C4-2B (cell line): ENCODE measurements around the gene MYD88.

ENCODE experiments used
- H3K27ac ChIP-seq: fragments of 450-650 bp; 2 replicates; pipeline ENCODE4 v1.5.1; 2017
- ZFX ChIP-seq: fragments of 450-650 bp; IDR thresholded peaks from 2 replicates; pipeline ENCODE4 v1.6.1; 2017
- TF ChIP-seq, protein P1 (sequence below): fragments of 450-650 bp; conservative IDR thresholded peaks from 2 replicates; pipeline ENCODE4 v1.5.1; 2017; ENCODE audit warnings: mild to moderate bottlenecking

Gene MYD88

DNA sequence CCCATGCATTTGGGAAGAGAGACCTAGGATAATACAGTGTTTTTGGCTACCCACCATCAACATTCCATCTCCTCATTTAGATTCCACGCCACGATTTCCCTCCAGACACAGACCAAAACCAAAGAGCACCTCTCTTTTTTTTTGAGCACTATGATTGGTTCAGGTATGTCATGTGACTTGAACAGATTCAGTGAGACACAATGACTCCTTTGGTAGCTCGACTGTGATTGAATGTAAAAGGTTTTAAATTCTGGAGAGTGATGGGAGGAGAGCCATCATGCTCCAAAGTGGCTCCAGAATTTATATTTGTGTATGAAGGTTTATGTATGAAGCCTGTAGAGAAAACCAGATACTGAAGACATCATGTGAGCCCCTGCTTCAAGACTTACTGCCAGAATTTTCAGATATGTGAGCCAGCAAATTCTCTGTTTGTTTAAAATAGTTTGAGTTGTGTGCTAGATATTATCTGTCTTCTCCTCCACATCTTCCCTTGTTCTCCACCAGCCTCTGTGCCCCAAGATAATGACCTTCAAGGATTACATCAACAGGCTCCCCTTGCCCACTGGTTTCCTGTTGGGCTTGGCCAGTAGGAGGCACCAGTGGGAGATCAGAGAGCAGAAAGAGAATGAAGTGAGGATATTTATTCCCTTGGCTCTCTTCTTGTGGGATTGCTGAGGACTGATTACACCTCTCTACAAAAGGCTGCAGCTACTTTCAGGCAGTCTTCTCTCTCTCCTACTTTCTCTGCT lies 12.5 kb downstream of the MYD88 start:
- TF ChIP-seq ZFX: no peak
- TF ChIP-seq, protein P1, sequence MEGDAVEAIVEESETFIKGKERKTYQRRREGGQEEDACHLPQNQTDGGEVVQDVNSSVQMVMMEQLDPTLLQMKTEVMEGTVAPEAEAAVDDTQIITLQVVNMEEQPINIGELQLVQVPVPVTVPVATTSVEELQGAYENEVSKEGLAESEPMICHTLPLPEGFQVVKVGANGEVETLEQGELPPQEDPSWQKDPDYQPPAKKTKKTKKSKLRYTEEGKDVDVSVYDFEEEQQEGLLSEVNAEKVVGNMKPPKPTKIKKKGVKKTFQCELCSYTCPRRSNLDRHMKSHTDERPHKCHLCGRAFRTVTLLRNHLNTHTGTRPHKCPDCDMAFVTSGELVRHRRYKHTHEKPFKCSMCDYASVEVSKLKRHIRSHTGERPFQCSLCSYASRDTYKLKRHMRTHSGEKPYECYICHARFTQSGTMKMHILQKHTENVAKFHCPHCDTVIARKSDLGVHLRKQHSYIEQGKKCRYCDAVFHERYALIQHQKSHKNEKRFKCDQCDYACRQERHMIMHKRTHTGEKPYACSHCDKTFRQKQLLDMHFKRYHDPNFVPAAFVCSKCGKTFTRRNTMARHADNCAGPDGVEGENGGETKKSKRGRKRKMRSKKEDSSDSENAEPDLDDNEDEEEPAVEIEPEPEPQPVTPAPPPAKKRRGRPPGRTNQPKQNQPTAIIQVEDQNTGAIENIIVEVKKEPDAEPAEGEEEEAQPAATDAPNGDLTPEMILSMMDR: no peak; the same call in 1 of the 2 replicates
- no peak overlapping the region for H3K27ac ChIP-seq

DNA sequence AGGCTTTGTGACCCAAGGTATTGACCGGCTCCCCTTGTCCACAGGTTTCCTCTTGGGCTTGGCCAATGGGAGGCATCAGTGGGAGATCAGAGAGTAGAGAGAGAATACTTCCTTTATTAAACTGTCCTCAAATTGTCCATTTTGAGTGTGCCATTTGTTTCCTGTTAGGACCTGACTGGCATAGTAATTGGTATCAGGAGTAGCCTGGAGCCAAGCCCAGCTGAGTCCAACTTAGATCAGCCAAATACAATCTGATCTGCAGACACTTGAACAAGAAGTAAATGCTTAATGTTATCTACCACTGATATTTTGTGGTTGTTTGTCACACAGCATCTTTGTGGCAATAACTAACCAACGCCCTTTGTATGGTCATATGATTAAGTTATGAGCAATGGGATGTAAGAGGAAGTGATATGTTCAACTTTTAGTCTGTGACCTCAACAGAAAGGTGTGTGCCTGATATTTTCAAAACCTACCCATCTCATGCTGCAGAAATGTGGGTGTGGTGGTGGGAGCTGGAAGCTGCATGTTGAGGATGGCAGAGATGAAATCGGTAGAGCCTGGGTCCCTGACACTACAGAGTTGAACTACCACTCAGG lies 13.3 kb downstream of the MYD88 start:
- TF ChIP-seq ZFX: no peak
- TF ChIP-seq, protein P1: no peak
- H3K27ac ChIP-seq: no peak overlapping the region

DNA sequence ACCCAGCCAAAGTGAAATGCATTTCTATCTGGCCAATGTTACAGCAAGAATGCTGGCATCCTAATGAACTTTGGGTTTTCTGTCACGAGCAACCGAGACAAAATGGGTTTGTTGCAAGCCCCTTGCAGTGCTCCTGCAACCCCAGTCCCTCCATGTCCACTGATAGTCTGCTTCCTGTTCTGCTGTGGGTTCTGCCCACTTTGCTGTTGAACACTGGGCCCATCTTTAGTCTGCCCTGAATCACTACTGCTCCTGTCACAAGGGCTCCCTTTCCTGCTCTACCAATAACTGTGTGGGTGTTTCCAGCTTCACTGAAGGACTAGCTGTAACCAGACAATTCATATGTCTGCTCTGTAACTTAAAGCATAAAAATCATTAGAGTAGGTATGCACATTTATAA lies 14.1 kb downstream of the MYD88 start:
- H3K27ac ChIP-seq: no peak overlapping the region
- TF ChIP-seq, protein P1: no peak
- TF ChIP-seq ZFX: no peak

DNA sequence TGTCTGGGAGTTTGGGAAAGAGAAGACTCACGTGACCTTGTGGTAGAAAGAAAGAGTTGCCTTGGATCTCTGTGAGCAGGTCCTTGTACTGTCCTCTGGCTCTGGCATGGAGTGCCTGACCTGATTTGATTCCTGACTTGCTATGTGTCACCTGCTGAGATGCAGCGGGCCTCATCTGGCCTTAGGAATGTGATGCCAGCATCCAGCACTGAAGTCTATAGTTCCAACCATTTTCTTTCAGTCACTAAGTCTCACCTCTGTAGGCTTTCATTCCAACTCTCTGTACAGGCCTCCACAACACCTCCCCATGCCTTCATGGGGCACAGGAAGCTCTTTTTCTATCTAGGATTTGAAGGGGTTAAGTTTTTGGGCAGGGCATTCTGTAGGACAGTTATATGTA lies 14.8 kb downstream of the MYD88 start:
- TF ChIP-seq, protein P1: no peak
- no peak for TF ChIP-seq ZFX
- no peak overlapping the region for H3K27ac ChIP-seq

DNA sequence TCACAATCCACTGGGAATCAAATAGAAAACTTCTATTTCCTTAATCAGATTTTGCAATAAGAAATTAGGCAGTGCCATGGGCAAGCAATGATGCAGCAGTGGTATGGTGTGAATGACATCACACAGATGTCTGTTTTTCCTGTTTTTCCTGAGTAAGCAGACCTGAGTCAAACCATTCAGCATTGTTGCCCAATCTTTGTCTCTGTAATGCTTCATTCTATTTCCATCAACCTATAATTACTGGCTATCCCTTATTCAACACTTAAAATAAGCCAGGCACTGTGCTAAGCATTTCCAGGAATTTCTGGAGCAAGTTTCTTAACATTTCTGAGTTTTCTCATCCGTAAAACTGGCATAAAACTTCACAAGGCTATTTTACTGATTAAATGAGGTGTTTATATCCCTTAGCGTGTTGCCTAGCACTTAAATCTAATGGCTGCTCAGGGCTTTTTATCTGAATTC lies 15.6 kb downstream of the MYD88 start:
- TF ChIP-seq ZFX: no peak
- TF ChIP-seq, protein P1: no peak
- no peak overlapping the region for H3K27ac ChIP-seq

DNA sequence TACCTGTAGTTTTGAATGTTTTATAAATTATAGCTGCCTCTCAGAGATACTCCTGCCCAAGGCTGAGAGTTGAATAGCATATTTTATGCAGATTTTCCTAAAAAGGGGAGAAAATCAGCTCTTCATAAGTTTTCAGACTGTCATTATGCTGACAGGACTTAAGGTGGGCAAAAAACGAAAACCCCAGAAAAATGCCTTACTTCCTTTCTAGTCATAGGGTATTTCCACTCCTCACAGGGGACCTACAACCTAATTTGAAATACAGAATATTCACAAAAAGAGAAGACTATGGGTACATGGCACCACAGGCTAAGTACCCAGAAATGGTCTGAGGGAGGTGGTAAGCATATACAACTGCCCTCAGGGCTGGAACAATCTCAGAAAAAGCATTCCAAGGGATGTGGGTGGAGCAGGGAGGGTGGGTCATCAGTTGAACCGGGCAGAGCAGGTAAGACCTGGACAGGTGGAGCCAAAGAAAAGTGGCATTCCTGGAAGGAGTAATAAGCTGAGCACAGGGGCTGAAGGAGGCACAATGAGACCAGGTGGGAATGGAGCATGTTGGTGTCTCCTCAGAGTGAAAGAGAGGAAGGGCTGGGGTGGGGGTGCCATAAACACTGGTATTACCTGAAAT lies 16.3 kb downstream of the MYD88 start:
- TF ChIP-seq ZFX: no peak
- TF ChIP-seq, protein P1: no peak
- no peak overlapping the region for H3K27ac ChIP-seq

DNA sequence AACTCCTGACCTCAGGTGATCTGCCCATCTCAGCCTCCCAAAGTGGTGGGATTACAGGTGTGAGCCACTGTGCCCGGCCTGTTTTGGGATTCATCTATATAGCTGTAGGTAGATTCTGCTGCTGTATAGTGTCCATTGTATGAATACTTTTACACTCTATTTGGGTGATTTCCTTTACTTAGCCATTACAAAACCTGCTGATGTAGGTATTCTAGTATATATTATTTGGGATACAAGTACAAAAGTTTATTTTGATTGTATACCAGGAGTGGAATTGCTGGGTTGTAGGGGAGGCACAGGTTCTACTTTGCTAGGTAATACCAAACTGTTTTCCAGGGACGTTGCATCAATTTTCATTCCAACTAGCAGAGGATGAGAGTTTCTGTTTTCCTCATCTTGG lies 17.4 kb downstream of the MYD88 start:
- no peak overlapping the region for H3K27ac ChIP-seq
- no peak for TF ChIP-seq ZFX
- TF ChIP-seq, protein P1: no peak
